HG02571 (cell line): ENCODE results near the gene SEMA4D.

ENCODE experiments used
- ATAC-seq: cut with Tn5 transposase; IDR thresholded peaks from one replicate; pipeline ENCODE4 v1.9.1; 2021; ENCODE audit warnings: mild to moderate bottlenecking, moderate library complexity; ENCODE audit not compliant: unreplicated experiment

The SEMA4D gene

DNA sequence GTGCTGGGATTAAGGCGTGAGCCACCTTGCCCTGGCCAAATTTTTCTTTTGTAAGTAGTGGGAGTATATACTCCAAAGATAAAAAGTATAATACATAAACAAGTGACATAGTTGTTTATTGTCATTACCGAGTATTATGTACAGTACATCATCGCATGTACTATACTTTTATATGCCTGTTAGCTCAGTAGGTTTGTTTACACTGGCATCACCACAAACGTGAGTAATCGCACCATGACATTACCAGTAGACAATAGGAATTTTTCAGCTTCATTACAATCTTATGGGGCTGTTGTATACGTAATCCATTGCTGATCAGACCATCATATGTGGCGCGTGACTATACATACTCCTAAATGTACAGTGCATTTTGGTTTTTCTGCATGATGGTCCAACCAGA is 169.8 kb downstream of the SEMA4D start:
- no peak for ATAC-seq

DNA sequence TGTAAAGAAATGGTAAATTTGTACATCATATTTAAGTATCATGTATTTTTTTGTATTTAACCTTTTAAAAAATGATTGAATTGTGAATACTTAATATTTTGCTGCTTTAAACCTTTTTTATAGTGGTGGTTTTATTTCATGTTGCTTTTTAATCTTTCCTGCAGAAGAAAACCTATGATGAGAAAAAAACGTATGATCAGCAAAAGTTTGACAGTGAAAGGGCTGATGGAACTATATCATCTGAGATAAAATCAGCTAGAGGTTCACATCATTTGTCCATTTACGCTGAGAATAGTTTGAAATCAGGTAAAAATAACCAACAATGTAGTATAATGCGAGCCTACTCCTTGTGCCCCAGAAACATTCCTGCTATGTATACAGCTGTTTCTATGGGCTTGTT is 172.2 kb downstream of the SEMA4D start:
- ATAC-seq = no peak

DNA sequence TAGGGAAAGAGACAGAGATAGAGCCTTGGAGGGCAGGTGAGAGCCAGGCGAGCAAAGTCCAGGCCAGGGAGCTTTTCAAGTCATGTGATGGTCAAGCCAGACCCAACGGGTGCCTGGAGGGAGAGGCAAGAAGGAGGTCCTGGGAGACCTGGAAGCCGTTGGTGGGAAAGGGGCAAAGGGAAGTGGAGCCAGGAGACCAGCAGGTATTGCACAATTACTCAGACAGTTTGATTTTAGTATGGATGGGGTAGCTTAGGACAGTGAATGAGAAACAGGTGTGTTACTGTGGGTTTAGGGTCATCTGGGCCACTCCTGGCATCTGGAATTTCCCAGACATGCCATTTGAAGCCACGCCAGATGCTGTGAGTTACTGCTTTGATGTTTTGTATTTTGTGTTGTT is 174.5 kb downstream of the SEMA4D start:
- no peak for ATAC-seq

DNA sequence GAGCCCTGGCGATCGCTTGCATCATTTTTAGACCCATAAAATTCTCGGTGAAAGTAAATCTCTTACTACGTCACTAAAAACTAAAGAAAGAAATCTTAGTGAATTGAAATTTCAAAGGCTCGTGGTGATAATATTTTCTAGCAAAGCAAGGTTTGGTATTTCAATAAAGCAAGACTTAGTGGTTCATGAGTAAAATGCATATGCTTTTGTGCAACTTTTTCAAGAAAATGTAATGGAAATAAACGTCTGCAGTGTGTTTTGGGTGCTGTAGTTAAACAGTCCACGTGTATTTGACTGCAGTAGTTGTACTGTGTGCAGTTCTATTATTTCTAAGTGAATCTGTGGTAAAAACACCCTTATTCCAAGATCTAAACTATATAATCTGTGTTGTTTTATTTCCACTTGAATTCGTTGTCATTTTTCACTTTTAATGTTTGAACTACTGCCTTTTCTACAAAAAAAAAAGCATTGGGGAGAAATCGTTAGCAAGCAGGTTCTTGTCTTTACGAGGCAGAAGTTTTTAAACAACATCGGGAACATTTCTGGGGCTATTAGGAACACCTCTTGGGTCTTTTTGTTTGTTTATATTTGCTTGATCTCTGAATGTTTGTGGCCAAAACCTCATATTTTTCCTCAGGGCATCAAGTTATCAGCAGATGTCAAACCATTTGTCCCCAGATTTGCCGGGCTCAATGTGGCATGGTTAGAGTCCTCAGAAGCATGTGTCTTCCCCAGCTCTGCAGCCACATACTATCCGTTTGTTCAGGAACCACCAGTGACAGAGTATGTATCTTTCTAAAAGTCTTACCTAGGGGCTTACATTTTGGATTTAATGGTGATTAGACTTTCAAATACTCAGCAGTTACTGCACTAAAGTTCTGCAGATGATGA is 178.7 kb downstream of the SEMA4D start:
- ATAC-seq = no peak

DNA sequence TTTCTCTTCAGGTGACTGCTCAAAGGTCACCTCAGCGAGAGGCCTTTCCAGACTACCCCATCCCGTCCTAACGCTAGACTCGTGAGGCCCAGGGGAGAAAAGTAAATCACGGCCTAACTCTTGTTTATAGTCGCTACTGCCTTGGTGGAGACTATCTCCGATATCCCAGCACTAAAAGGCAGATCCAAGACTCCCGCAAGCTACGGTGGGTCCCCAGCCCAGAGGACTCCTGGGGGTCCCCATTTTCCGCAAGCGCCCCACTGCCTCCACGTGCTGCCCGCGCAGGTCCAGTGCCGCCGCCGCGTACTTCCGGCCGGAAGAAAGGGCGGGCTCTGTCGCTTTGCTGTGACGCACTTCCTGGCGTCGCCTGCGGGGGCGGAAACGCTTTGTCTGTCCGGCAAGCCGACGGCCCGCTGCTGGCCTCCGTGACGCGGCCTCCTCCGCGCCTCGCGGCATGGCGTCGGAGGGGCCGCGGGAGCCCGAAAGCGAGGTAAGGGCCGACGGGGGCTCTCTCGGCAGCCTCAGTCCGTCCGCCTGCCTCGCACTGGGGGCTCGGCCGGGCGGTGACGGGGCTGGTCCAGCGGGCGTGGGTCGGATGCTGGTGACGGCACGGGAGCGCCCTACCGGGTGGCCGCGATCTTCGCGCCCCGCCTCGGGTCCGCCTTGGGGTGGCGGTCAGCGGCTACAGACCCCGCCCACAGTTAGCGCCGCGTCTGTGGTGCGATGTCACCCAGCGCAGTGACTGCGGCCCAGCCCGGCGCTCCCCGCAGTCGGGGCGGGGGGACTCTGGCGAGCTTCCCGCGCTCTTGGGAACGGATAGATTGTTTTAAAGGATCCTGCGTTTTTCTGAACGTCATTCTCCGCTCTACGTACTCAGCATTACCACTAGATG is 179.5 kb downstream of the SEMA4D start, which contains the start of gene SECISBP2:
Gene SECISBP2, plus strand, starts transcription at position 378 of the 892 bp plus-strand sequence. Its CDS starts 77 bp downstream, at position 455.
- peak; percentile 89 for ATAC-seq

GRCh38 chr9:89317282-89317681 is 180.6 kb downstream of the SEMA4D start:
- ATAC-seq = no peak

DNA sequence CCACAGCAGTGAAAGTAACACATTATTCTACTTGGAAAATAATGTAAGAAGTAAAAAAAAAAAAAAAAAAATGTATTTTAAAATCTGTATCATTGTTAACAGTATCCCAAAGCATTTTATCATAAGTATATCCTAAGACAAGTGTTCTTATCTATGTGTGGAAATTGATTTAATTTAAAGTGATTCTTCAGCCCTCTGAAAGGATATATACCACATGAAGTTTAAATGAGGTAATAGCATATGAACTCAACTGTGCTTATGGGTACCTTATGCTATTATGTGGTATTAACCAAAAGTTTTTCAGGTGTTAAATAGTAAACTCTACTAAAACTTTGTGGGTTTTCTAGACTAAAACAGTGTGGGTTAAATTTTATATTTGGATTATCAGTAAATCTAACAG is 182.4 kb downstream of the SEMA4D start:
- no peak for ATAC-seq

GRCh38 chr9:89314955-89315354 is 183.0 kb downstream of the SEMA4D start:
- no peak for ATAC-seq

DNA sequence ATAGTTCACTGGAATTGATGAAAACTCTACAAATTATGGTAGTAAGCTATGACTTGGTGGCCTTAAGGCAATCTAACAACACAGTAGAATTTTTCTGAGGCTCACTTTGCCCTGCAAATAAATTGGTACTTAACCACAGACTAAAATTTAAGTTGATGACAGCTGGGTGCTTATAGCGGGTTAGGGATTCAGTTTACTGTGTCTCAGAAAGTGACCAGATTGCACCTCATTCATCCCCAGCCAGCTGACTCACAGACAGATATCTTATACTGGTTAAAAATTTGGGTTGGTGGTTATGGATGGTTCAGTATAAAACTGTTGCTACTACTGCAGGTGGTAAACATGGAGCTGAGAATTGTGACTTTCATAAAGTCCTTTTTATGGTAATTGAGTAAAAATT is 184.1 kb downstream of the SEMA4D start:
- no peak for ATAC-seq

- ATAC-seq = no peak
Observed at GRCh38 chr9:89312222-89312571, 185.7 kb downstream of the SEMA4D start.

DNA sequence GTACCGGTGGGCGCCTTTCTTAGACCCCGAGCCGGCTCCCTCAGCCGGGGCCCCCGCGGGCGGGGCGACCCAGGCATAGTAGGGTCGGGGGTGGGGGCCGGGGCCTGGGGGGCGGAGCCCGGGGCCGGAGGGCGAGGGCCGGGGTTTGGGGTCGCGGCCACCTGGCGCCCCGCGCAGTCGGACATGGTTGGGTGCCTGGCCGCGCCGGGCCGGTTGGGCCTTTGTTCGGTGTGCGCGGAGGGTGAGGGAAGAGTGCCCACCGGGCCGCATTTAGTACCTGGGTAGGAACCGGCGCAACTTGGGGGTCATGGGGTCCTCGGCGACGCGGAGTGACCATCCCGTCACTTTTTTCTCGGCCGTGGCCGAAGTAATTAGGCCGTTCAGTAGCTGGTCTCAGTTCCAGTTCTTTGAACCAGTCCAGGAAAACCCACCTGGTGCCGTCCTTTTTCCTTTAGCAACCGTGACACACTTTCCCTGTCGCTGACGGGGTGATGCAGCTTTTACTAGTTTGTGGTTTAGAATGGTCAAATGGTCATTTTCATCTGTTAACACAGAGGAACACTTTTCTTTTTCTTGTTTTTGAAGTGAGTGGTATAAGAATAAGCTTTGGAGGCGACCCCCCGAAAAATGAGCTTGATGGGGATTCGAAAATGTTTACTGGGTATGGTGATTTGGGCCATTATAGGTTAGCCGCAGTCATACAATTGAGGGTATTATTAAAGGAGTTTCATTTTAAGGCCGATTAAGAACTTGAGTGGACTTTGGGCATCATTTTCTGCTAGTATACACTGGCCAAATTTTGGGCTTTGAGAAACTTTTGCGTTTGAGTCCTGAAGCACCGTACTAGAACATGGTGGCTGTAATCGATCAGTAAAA is 186.3 kb downstream of the SEMA4D start:
- peak; percentile 0 for ATAC-seq
